Gastrocnemius medialis (tissue), 4 donors: Measurements from ENCODE around the gene IL12RB2.

ENCODE experiments used
- POLR2A ChIP-seq, 2 donors: fragments of 450-650 bp; IDR thresholded peaks; one replicate each; pipeline ENCODE4 v1.6.1; 2017; ENCODE audit warnings: antibody characterized with exemption in 2 of 2, mild to moderate bottlenecking in 2 of 2, moderate library complexity in 2 of 2
- TF ChIP-seq, protein P1 (sequence below), 5 experiments: fragments of 450-650 bp in 3 of 5; fragments of 200-600 bp in 2 of 5; sonication (generic) in 2 of 5; IDR thresholded peaks in 4 of 5; conservative IDR thresholded peaks in 1 of 5; 1 replicate in 4 of 5; 2 replicates in 1 of 5; pipeline ENCODE4 v1.5.1; 2016 to 2019; ENCODE audit warnings: antibody characterized with exemption in 5 of 5, mild to moderate bottlenecking in 3 of 5, moderate library complexity in 3 of 5

DNA sequence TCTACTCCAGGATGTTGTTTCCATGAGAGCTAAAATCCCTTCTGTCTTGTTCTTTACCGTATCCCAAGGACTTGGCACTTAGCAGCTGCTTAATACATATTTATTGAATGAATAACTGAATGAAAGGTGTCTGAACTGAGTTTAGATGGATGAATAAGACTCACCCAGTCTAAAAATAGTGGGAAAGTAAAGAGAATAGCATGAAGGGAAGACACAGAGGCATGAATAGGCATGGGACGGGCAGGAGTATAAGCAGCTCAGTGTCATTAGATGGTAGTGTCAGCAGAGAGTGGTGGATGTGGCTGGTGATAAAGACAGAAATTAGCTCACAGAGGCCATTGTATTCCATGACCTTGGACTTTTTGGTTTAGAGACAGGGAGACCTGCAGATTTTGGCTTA lies 9.2 kb downstream of the IL12RB2 start:
- TF ChIP-seq POLR2A (IDR thresholded peaks at IDR 0.05), result no peak
- TF ChIP-seq, protein P1, sequence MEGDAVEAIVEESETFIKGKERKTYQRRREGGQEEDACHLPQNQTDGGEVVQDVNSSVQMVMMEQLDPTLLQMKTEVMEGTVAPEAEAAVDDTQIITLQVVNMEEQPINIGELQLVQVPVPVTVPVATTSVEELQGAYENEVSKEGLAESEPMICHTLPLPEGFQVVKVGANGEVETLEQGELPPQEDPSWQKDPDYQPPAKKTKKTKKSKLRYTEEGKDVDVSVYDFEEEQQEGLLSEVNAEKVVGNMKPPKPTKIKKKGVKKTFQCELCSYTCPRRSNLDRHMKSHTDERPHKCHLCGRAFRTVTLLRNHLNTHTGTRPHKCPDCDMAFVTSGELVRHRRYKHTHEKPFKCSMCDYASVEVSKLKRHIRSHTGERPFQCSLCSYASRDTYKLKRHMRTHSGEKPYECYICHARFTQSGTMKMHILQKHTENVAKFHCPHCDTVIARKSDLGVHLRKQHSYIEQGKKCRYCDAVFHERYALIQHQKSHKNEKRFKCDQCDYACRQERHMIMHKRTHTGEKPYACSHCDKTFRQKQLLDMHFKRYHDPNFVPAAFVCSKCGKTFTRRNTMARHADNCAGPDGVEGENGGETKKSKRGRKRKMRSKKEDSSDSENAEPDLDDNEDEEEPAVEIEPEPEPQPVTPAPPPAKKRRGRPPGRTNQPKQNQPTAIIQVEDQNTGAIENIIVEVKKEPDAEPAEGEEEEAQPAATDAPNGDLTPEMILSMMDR (IDR thresholded peaks at IDR 0.05 in 4 of 5, conservative IDR thresholded peaks at IDR 0.05 in 1 of 5), result no peak
